HCT116 (cell line): Measurements from ENCODE around the gene C5orf46.

Source experiments
- CEBPB ChIP-seq: IDR thresholded peaks from 2 replicates; pipeline ENCODE4 v1.6.1; 2012; ENCODE audit warnings: low read depth
- EGR1 ChIP-seq: IDR thresholded peaks from 2 replicates; pipeline ENCODE4 v1.6.1; 2012; ENCODE audit warnings: low read depth
- EZH2 ChIP-seq: fragments of 200-600 bp; sonication (generic); IDR thresholded peaks from 2 replicates; pipeline ENCODE4 v1.6.1; 2017; ENCODE audit warnings: antibody characterized with exemption, mixed run types
- POLR2A ChIP-seq: IDR thresholded peaks from 2 replicates; pipeline ENCODE4 v1.7.0; 2011; ENCODE audit warnings: borderline replicate concordance; ENCODE audit not compliant: insufficient read depth, insufficient read length; ENCODE audit errors: extremely low read depth
- POLR2AphosphoS5 ChIP-seq: IDR thresholded peaks from 2 replicates; pipeline ENCODE4 v1.6.1; 2011; ENCODE audit warnings: mild to moderate bottlenecking, low read depth, low read length, moderate library complexity
- SRF ChIP-seq: IDR thresholded peaks from 2 replicates; pipeline ENCODE4 v1.6.1; 2012; ENCODE audit warnings: low read depth
- ZFX ChIP-seq: fragments of 450-650 bp; IDR thresholded peaks from 2 replicates; pipeline ENCODE4 v1.6.1; 2017
- ZNF274 ChIP-seq: fragments of 200-500 bp; sonication (Bioruptor generic); IDR thresholded peaks from 2 replicates; pipeline ENCODE4 v1.6.1; 2014; ENCODE audit warnings: mild to moderate bottlenecking, low read depth, low read length, inconsistent platforms
- TF ChIP-seq, protein P1 (sequence below), 3 experiments: fragments of 200-600 bp in 1 of 3; sonication (generic) in 1 of 3; IDR thresholded peaks in 2 of 3; conservative IDR thresholded peaks in 1 of 3; 2 replicates each; pipeline ENCODE4 v1.5.1; 2012 to 2017; ENCODE audit warnings: low read depth in 2 of 3, low read length in 2 of 3, antibody characterized with exemption in 1 of 3, borderline replicate concordance in 1 of 3, control low read depth in 1 of 3, mild to moderate bottlenecking in 1 of 3, mixed read lengths in 1 of 3, mixed run types in 1 of 3, moderate library complexity in 1 of 3; ENCODE audit not compliant: insufficient read depth in 1 of 3
- TF ChIP-seq, protein P2 (sequence below): IDR thresholded peaks from 2 replicates; pipeline ENCODE4 v1.6.1; 2012

DNA sequence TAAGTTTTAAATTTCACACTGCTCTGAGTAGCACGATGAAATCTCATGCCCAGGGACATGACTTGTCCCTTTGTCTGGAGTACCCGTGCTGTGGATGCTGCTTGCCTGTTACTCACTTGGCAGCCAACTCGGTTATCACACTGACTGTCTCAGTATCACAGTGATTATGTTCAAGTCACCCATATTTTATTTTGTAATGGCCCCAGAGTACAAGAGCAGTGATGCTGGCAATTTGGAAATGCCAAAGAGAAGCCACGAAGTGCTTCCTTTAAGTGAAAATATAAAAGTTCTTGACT lies 50.6 kb downstream of the C5orf46 start:
- TF ChIP-seq ZNF274 (no peak), POLR2A (no peak), POLR2AphosphoS5 (no peak), CEBPB (no peak), EGR1 (no peak), SRF (no peak), ZFX (no peak), EZH2 (no peak)
- TF ChIP-seq, protein P1, sequence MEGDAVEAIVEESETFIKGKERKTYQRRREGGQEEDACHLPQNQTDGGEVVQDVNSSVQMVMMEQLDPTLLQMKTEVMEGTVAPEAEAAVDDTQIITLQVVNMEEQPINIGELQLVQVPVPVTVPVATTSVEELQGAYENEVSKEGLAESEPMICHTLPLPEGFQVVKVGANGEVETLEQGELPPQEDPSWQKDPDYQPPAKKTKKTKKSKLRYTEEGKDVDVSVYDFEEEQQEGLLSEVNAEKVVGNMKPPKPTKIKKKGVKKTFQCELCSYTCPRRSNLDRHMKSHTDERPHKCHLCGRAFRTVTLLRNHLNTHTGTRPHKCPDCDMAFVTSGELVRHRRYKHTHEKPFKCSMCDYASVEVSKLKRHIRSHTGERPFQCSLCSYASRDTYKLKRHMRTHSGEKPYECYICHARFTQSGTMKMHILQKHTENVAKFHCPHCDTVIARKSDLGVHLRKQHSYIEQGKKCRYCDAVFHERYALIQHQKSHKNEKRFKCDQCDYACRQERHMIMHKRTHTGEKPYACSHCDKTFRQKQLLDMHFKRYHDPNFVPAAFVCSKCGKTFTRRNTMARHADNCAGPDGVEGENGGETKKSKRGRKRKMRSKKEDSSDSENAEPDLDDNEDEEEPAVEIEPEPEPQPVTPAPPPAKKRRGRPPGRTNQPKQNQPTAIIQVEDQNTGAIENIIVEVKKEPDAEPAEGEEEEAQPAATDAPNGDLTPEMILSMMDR (IDR thresholded peaks at IDR 0.05 in 2 of 3, conservative IDR thresholded peaks at IDR 0.05 in 1 of 3; ENCODE audit: borderline replicate concordance in 1 of 3, insufficient read depth in 1 of 3, low read depth in 2 of 3, low read length in 2 of 3), result no peak
- TF ChIP-seq, protein P2, sequence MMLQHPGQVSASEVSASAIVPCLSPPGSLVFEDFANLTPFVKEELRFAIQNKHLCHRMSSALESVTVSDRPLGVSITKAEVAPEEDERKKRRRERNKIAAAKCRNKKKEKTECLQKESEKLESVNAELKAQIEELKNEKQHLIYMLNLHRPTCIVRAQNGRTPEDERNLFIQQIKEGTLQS, result no peak
